ENCODE results near the gene OR4D6.

GRCh38 chr11:59426361-59427067 lies 30.2 kb upstream of the OR4D6 start, which contains the start of gene OR5A2:
- no peak for TF ChIP-seq POLR2A (IDR thresholded peaks at IDR 0.05)
- TF ChIP-seq, protein P1, sequence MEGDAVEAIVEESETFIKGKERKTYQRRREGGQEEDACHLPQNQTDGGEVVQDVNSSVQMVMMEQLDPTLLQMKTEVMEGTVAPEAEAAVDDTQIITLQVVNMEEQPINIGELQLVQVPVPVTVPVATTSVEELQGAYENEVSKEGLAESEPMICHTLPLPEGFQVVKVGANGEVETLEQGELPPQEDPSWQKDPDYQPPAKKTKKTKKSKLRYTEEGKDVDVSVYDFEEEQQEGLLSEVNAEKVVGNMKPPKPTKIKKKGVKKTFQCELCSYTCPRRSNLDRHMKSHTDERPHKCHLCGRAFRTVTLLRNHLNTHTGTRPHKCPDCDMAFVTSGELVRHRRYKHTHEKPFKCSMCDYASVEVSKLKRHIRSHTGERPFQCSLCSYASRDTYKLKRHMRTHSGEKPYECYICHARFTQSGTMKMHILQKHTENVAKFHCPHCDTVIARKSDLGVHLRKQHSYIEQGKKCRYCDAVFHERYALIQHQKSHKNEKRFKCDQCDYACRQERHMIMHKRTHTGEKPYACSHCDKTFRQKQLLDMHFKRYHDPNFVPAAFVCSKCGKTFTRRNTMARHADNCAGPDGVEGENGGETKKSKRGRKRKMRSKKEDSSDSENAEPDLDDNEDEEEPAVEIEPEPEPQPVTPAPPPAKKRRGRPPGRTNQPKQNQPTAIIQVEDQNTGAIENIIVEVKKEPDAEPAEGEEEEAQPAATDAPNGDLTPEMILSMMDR (IDR thresholded peaks at IDR 0.05): no peak
